Liver (tissue), 9 donors: ENCODE measurements around the gene EBF3. TPM values are rescaled to one million over a fixed set of nuclear protein-coding genes. Genes with fewer than 3 reads are reported as not detected.

Source experiments
- DNase-seq: peaks from one replicate; pipeline ENCODE4 v3.0.0-alpha.2; 2017; ENCODE audit warnings: low spot score
- H3K27ac ChIP-seq, 2 donors: one replicate each; pipeline ENCODE4 v1.7.0; 2013; ENCODE audit warnings: inconsistent platforms in 2 of 2, low read length in 2 of 2, control low read depth in 1 of 2, low read depth in 1 of 2, mild to moderate bottlenecking in 1 of 2
- H3K27me3 ChIP-seq, 4 donors: one replicate each; pipeline versions ENCODE4 v1.6.1 to v1.7.0; 2013; ENCODE audit warnings: low read length in 3 of 4, inconsistent platforms in 1 of 4, mild to moderate bottlenecking in 1 of 4, moderate library complexity in 1 of 4; ENCODE audit not compliant: control insufficient read depth in 4 of 4, insufficient read depth in 4 of 4
- H3K36me3 ChIP-seq, 4 donors: one replicate each; pipeline versions ENCODE4 v1.6.1 to v1.7.0; 2013; ENCODE audit warnings: low read length in 3 of 4, mild to moderate bottlenecking in 3 of 4, low read depth in 1 of 4, moderate library complexity in 1 of 4; ENCODE audit not compliant: control insufficient read depth in 4 of 4, insufficient read depth in 3 of 4
- H3K4me1 ChIP-seq, 4 donors: one replicate each; pipeline versions ENCODE4 v1.6.1 to v1.7.0; 2013; ENCODE audit warnings: low read length in 3 of 4, mild to moderate bottlenecking in 3 of 4, moderate library complexity in 1 of 4; ENCODE audit not compliant: control insufficient read depth in 4 of 4, insufficient read depth in 4 of 4
- H3K4me3 ChIP-seq, 3 donors: one replicate each; pipeline versions ENCODE4 v1.6.1 to v1.7.0; 2013; ENCODE audit warnings: low read length in 3 of 3, control low read depth in 1 of 3, low read depth in 1 of 3, mild to moderate bottlenecking in 1 of 3
- H3K9ac ChIP-seq, 2 donors: one replicate each; pipeline ENCODE4 v1.7.0; 2013; ENCODE audit warnings: low read length in 2 of 2, mild to moderate bottlenecking in 2 of 2, moderate library complexity in 2 of 2, control low read depth in 1 of 2, low read depth in 1 of 2
- H3K9me3 ChIP-seq, 4 donors: one replicate each; pipeline versions ENCODE4 v1.6.1 to v1.7.0; 2013; ENCODE audit warnings: low read length in 3 of 4; ENCODE audit not compliant: control insufficient read depth in 4 of 4
- ATF3 ChIP-seq: IDR thresholded peaks from 2 replicates; pipeline ENCODE4 v1.6.1; 2016; ENCODE audit warnings: antibody characterized with exemption
- EGR1 ChIP-seq, 2 donors: IDR thresholded peaks; 2 replicates each; pipeline ENCODE4 v1.6.1; 2016 to 2018; ENCODE audit warnings: antibody characterized with exemption in 2 of 2, low read depth in 2 of 2
- FOXA1 ChIP-seq: IDR thresholded peaks from 2 replicates; pipeline ENCODE4 v1.6.1; 2016; ENCODE audit warnings: antibody characterized with exemption
- FOXA2 ChIP-seq: IDR thresholded peaks from 2 replicates; pipeline ENCODE4 v1.6.1; 2016; ENCODE audit warnings: antibody characterized with exemption
- GABPA ChIP-seq, 2 donors: IDR thresholded peaks in 1 of 2; conservative IDR thresholded peaks in 1 of 2; 2 replicates each; pipeline ENCODE4 v1.6.1; 2016; ENCODE audit warnings: antibody characterized with exemption in 2 of 2, mild to moderate bottlenecking in 1 of 2, moderate library complexity in 1 of 2
- HNF4A ChIP-seq, 2 donors: conservative IDR thresholded peaks; 2 replicates each; pipeline ENCODE4 v1.6.1; 2016; ENCODE audit warnings: antibody characterized with exemption in 2 of 2, mild to moderate bottlenecking in 2 of 2
- HNF4G ChIP-seq: IDR thresholded peaks from 2 replicates; pipeline ENCODE4 v1.6.1; 2016; ENCODE audit warnings: antibody characterized with exemption
- MAX ChIP-seq: IDR thresholded peaks from 2 replicates; pipeline ENCODE4 v1.6.1; 2016; ENCODE audit warnings: antibody characterized with exemption
- RAD21 ChIP-seq, 2 donors: IDR thresholded peaks; 2 replicates each; pipeline ENCODE4 v1.6.1; 2016; ENCODE audit warnings: antibody characterized with exemption in 2 of 2, mild to moderate bottlenecking in 2 of 2
- REST ChIP-seq: IDR thresholded peaks from 2 replicates; pipeline ENCODE4 v1.6.1; 2016; ENCODE audit warnings: antibody characterized with exemption, mild to moderate bottlenecking
- SP1 ChIP-seq: IDR thresholded peaks from 2 replicates; pipeline ENCODE4 v1.6.1; 2018; ENCODE audit warnings: antibody characterized with exemption, mild to moderate bottlenecking
- TAF1 ChIP-seq: conservative IDR thresholded peaks from 2 replicates; pipeline ENCODE4 v1.6.1; 2016; ENCODE audit warnings: antibody characterized with exemption, mild to moderate bottlenecking
- WGBS: extraction: QIAGEN DNeasy Blood & Tissue Kit; methylation state at CpG from one replicate; pipeline ENCODE4 v1.1.7; 2013; 5-methylcytosine and 5-hydroxymethylcytosine counted together
- polyA plus RNA-seq, 2 donors: library from polyadenylated mRNA; stranded (reverse) in 1 of 2; unstranded in 1 of 2; fragments of 200-250 nt in 1 of 2; fragments of >200 nt in 1 of 2; fragmentation: Nextera tagmentation in 1 of 2; extraction: Ambion mirVana in 1 of 2; gene quantifications; one replicate each; pipeline versions ENCODE4 v1.2.1 to v1.2.3, GENCODE V29; 2013 to 2015
- total RNA-seq, 2 donors: library from RNA; depleted of rRNA; stranded (reverse); fragments of >200 nt; gene quantifications; one replicate each; pipeline ENCODE4 v1.2.3, GENCODE V29; 2014
- donor health status: healthy.
- donor health status: healthy.
- donor health status: healthy.
- donor health status: healthy.
- donor health status: healthy.

EBF3 gene
- total and polyA plus RNA-seq, 4 donors = 0.02 to 0.08 TPM; not detected in 2

GRCh38 chr10:129868449-129869035 lies 95.5 kb downstream of the EBF3 start:
- Histone ChIP-seq H3K4me3 (no peak overlapping the region), H3K36me3 (no peaks in the 10 kb centered on the region), H3K27ac (no peak overlapping the region), H3K9ac (no peak overlapping the region), H3K27me3 (no peaks in the 10 kb centered on the region), H3K9me3 (no peaks in the 10 kb centered on the region), H3K4me1 (no peaks in the 10 kb centered on the region)
- 91% methylated on average over 18 of the region's 18 CpGs for WGBS
- no peak for TF ChIP-seq HNF4G
- TF ChIP-seq GABPA (IDR thresholded peaks at IDR 0.05 in 1 of 2, conservative IDR thresholded peaks at IDR 0.05 in 1 of 2) = no peak
- TF ChIP-seq MAX = no peak
- no peak for DNase-seq

- no peak for DNase-seq
- H3K4me3 ChIP-seq = no peak overlapping the region
- H3K4me1 ChIP-seq = no peaks in the 10 kb centered on the region
- H3K9ac ChIP-seq = no peak overlapping the region
- H3K9me3 ChIP-seq = no peaks in the 10 kb centered on the region
- WGBS = 97% methylated on average over 36 of the region's 36 CpGs
- H3K36me3 ChIP-seq = no peaks in the 10 kb centered on the region
- TF ChIP-seq MAX = no peak
- TF ChIP-seq EGR1 (IDR thresholded peaks at IDR 0.05; ENCODE audit: low read depth in 2 of 2) = no peak
- no peak for TF ChIP-seq HNF4A (conservative IDR thresholded peaks at IDR 0.05)
- no peak for TF ChIP-seq HNF4G
- no peak for TF ChIP-seq ATF3
- H3K27ac ChIP-seq = no peak overlapping the region
- no peaks in the 10 kb centered on the region for H3K27me3 ChIP-seq
Measured at GRCh38 chr10:129867631-129868179, 96.4 kb downstream of the EBF3 start.

GRCh38 chr10:129866894-129867293 lies 97.2 kb downstream of the EBF3 start:
- DNase-seq = no peak
- Histone ChIP-seq H3K36me3 (no peaks in the 10 kb centered on the region), H3K27ac (no peak overlapping the region), H3K4me1 (no peaks in the 10 kb centered on the region), H3K27me3 (no peaks in the 10 kb centered on the region), H3K9ac (no peak overlapping the region), H3K4me3 (no peak overlapping the region), H3K9me3 (no peaks in the 10 kb centered on the region)
- 92% methylated on average over 16 of the region's 16 CpGs for whole genome bisulfite sequencing
- TF ChIP-seq REST (no peak), FOXA2 (no peak), TAF1 (no peak), FOXA1 (no peak), ATF3 (no peak), GABPA (IDR thresholded peaks at IDR 0.05 in 1 of 2, conservative IDR thresholded peaks at IDR 0.05 in 1 of 2) (no peak), RAD21 (IDR thresholded peaks at IDR 0.05) (no peak), SP1 (no peak), MAX (no peak)
